ENCODE results near the gene NEK10.

NEK10 gene

DNA sequence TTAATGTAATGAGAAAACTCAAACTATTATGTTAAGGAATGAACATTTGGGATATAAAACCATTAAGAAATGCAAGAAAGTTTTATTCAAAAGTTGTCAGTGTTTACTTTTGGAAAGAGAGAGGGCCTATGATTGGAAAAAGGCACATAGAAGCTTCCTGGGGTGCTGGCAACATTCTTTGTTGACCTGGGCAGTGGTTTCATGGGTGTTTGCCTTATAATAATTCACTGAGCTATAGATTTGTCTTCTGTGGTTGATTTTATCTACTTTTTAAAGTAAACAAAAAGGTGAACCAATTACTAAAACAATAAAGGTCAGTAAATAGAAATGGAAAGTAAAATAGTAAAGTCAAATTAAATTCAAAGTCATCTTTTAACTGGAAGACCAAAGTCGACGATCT, 308.8 kb downstream of the NEK10 start:
- no peaks in the 10 kb centered on the region for H3K27me3 ChIP-seq (ENCODE audit: control insufficient read depth, insufficient read depth, low read length)
- H3K9me3 ChIP-seq (ENCODE audit: control insufficient read depth, insufficient read depth, low read length): no peaks in the 10 kb centered on the region
- H3K9ac ChIP-seq (ENCODE audit: low read depth, low read length): no peak overlapping the region
- no peak overlapping the region for H3K4me3 ChIP-seq (ENCODE audit: low read depth, low read length)
- no peaks in the 10 kb centered on the region for H3K36me3 ChIP-seq (ENCODE audit: control insufficient read depth, insufficient read depth, low read length)
- no peaks in the 10 kb centered on the region for H3K4me1 ChIP-seq (ENCODE audit: control insufficient read depth, insufficient read depth, low read length)
